Measurements from ENCODE around the gene RMDN3. TPM values are rescaled to one million over a fixed set of nuclear protein-coding genes. Genes with fewer than 3 reads are reported as not detected.
A peak's percentile ranks its signal among the peaks of the same experiment; 100 is the strongest.

RMDN3 gene
- total RNA-seq, 1 experiment from 2014 or later, result 28.3 TPM

GRCh38 chr15:40722354-40722753 lies 32.7 kb downstream of the RMDN3 start:
- Histone ChIP-seq H2AK5ac (ENCODE audit: insufficient read length, low read length) (no peak overlapping the region), H2BK20ac (ENCODE audit: low read depth, low read length, poor library complexity, severe bottlenecking) (no peak overlapping the region), H3K4ac (ENCODE audit: low read depth, low read length) (no peak overlapping the region), H3K9ac (ENCODE audit: extremely low read depth, insufficient read length, low read length) (no peak overlapping the region), H3K23ac (ENCODE audit: insufficient read length, low read depth, low read length) (no peak overlapping the region), H4K8ac (replicated peaks; ENCODE audit: insufficient read length, low read depth, low read length) (no peak overlapping the region), H3K9me3 (ENCODE audit: control insufficient read depth, low read depth, low read length) (no peaks in the 10 kb centered on the region), H3T11ph (ENCODE audit: low read length) (no peak overlapping the region), H2BK15ac (ENCODE audit: low read depth, low read length) (no peak overlapping the region), H2BK5ac (ENCODE audit: insufficient read length, low read length) (no peak overlapping the region), H3K27ac (ENCODE audit: insufficient read length, low read depth, low read length) (no peak overlapping the region), H3K56ac (ENCODE audit: insufficient read length, low read depth, low read length) (no peak overlapping the region), H3K4me2 (ENCODE audit: insufficient read depth, insufficient read length, low read length) (no peak overlapping the region), H2AFZ (ENCODE audit: low read length) (no peak overlapping the region), H4K5ac (ENCODE audit: insufficient read length, low read depth, low read length) (no peak overlapping the region), H3K27me3 (ENCODE audit: insufficient read depth, low read length) (no peaks in the 10 kb centered on the region), H4K91ac (ENCODE audit: insufficient read length, low read depth, low read length) (no peak overlapping the region), H2BK12ac (ENCODE audit: insufficient read length, low read depth, low read length) (no peak overlapping the region), H3K14ac (ENCODE audit: insufficient read depth, low read length) (no peak overlapping the region), H2BK120ac (ENCODE audit: low read depth, low read length, poor library complexity, severe bottlenecking) (no peak overlapping the region), H4K20me1 (ENCODE audit: control insufficient read depth, insufficient read depth, insufficient read length) (no peaks in the 10 kb centered on the region), H3K23me2 (ENCODE audit: insufficient read length, low read depth, low read length, poor library complexity, severe bottlenecking) (no peaks in the 10 kb centered on the region), H3K18ac (ENCODE audit: insufficient read length, low read depth, low read length) (no peak overlapping the region), H3K79me2 (ENCODE audit: insufficient read depth, low read length) (no peaks in the 10 kb centered on the region), H3K4me1 (ENCODE audit: insufficient read depth, low read length) (no peaks in the 10 kb centered on the region), H3K79me1 (ENCODE audit: insufficient read depth, low read depth, low read length, poor library complexity, severe bottlenecking) (no peaks in the 10 kb centered on the region)
- no peaks in the 10 kb centered on the region for H3K27me3 Mint-ChIP-seq (ENCODE audit: low read depth)
- WGBS (ENCODE audit: extremely low coverage, insufficient read length, low lambda C conversion rate), result no CpG with 5 or more reads among the region's 4 CpGs
- no peak for DNase-seq
- H3K4me3 Mint-ChIP-seq, result no peak overlapping the region
- H3K9me3 Mint-ChIP-seq, result no peaks in the 10 kb centered on the region
- peak overlapping the region in 1 of 3 experiments; percentile 7; a peak in 2 of 7 replicates for H3K27ac Mint-ChIP-seq
- no peaks in the 10 kb centered on the region for H3K4me1 Mint-ChIP-seq
- H3K36me3 Mint-ChIP-seq (ENCODE audit: insufficient read depth in 1 of 3, low read depth in 3 of 3), result peaks cover 9 to 49% (median 36%) of the 10 kb centered on the region in 3 experiments; a peak in 6 of 7 replicates
- TF ChIP-seq, protein P1, sequence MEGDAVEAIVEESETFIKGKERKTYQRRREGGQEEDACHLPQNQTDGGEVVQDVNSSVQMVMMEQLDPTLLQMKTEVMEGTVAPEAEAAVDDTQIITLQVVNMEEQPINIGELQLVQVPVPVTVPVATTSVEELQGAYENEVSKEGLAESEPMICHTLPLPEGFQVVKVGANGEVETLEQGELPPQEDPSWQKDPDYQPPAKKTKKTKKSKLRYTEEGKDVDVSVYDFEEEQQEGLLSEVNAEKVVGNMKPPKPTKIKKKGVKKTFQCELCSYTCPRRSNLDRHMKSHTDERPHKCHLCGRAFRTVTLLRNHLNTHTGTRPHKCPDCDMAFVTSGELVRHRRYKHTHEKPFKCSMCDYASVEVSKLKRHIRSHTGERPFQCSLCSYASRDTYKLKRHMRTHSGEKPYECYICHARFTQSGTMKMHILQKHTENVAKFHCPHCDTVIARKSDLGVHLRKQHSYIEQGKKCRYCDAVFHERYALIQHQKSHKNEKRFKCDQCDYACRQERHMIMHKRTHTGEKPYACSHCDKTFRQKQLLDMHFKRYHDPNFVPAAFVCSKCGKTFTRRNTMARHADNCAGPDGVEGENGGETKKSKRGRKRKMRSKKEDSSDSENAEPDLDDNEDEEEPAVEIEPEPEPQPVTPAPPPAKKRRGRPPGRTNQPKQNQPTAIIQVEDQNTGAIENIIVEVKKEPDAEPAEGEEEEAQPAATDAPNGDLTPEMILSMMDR (conservative IDR thresholded peaks at IDR 0.05), result no peak

Data from H9 (cell line).